HG03196 (cell line): ENCODE measurements around the gene AGXT.

Source experiments
- ATAC-seq: cut with Tn5 transposase; IDR thresholded peaks from one replicate; pipeline ENCODE4 v1.9.1; 2021; ENCODE audit not compliant: unreplicated experiment

AGXT gene

DNA sequence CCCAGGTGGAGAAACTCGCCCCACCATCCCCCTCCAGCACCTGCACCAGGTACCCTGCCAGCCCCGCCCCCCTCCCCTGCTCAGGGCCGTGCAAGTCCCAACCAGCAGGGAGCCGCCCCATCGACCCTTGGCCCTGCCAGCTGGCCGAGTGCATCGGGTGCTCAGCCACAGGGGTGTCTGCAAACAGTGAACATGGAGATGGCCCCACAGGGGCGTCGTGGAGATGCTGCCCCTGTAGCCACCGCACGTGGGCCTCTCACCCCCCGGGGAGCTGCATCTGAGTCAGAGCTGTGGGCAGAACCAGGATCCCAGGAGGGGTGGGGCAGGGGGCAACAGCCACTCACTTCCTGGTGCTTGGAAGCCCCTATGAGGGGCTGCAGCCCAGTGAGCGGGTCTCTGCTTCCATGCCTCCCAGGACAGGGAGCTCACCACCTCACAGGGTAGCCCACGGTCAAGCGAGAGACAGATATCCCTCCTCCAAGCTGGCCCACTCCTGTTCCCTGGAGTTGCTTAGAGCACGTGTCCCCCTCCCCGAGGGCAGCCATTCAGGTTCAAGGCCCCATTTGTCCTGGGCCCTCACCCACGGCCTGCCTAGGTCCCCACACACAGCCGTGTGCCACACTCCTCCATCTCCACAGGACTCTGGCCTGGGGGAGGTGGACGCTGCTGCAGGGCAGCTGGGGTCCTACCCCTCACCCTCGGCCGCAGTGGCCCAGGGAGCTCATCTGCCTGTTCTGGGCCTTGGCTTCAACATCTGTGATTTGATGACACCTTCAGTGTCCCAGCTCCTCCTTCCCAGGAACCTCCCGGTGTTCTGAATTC, 28.5 kb downstream of the AGXT start:
- ATAC-seq, result no peak

DNA sequence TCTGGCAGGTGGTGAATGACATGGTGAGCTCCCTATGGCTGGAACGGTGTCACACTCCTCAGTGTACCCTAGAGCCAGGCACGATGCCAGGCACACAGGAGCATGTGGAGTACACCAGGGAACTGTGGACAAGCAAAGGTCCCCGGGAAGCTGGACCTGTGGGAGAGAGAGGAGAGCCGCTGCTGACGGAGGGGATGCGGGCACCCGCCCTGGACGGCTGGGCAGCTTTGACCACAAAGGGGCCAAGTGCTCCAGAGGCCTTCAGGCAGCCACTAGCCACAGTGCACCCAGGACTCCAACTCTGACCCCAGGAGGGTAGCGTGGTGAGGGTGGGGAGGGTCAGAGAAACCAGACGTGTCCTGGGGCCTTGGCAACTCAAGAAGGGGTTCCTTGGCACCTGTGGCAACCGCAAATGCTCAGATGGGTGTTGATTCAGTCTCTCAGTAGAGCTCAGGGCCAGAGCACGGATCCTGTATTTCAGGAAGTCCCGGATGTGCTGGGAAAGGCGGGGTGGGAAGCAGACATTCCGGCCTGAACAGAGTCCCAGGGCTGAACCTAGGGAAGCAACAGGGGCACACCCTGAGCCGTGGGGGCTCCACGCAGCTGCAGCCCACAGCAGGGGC, 29.6 kb downstream of the AGXT start:
- ATAC-seq, result no peak

- no peak for ATAC-seq
Measured at GRCh38 chr2:240898731-240899467, 30.3 kb downstream of the AGXT start.

GRCh38 chr2:240899468-240899865, 30.8 kb downstream of the AGXT start:
- no peak for ATAC-seq

DNA sequence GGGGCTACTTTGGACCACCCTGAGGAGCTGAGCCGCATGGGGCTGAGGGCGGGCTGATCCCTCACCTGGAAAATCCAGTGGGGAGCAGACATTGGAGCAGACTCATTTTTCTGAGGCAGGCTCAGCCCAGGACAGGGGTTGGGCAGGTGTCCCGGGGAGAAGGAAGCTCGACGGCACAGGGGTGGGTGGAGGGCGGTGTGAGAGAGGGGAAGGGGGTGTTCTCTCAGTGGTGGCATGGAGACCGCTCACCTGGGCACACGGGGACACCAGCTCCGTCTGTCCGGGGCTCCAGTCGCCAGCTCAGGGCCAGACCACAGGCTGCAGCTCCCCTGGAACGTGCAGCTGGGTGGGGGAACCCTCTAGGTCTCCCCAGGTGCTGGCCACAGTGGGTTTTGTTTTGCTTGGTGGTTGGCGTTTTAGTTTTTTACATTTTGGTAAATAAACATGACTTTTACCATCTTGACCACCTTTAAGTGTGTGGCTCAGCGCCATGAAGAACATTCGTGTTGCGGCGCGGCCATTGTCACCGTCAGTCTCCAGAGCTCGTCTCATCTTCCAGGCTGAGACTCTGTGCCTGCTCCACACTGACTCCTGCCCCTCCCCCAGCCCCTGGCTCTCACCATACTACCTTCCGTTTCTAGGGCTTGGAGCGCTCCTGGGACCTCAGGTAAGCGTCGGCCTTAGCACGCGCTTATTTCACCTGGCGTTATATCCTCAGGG, 31.7 kb downstream of the AGXT start:
- no peak for ATAC-seq

GRCh38 chr2:240901986-240902614, 33.5 kb downstream of the AGXT start:
- ATAC-seq, result no peak

GRCh38 chr2:240902615-240903041, 34.0 kb downstream of the AGXT start:
- ATAC-seq, result no peak

DNA sequence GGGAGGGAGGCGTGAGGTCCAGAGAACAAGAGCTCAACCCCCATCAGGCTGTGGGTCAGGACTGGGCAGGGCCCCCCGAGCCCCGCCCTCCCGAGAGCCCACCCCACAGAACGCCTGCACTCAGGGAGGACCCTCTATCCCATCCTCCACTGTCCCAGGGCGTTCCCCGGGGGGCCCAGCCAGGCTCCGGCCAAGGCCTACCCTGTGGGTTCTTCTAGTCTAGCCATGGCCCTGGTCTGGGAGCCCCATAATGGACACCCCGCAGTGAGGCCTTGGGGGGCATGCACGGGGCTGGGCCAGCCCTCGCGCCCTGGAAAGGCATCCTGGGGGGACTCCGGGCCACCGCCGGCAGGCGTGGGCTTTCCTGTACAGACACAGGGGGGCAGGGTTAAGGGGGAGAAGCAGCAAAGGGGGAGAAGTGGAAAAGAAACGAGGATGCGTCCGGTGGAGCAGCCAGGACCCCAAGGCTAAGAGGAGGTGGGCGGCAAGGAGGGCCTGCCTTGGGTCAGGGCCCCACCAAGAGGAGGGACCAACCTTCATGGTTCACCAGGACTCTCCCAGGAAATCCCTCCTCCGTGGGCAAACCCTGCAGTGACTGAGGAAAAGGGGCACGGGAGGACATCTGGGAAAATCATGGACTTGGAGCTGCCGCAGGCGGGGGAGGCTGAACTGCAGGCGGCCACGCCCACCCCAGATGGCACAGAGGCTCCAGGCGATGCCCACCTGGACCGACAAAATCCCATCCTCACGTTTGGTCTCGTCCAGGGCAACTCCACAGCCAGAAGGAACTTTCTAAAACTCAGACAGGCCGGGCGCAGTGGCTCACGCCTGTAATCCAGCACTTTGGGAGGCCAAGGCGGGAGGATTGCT, 34.8 kb downstream of the AGXT start:
- ATAC-seq, result no peak

DNA sequence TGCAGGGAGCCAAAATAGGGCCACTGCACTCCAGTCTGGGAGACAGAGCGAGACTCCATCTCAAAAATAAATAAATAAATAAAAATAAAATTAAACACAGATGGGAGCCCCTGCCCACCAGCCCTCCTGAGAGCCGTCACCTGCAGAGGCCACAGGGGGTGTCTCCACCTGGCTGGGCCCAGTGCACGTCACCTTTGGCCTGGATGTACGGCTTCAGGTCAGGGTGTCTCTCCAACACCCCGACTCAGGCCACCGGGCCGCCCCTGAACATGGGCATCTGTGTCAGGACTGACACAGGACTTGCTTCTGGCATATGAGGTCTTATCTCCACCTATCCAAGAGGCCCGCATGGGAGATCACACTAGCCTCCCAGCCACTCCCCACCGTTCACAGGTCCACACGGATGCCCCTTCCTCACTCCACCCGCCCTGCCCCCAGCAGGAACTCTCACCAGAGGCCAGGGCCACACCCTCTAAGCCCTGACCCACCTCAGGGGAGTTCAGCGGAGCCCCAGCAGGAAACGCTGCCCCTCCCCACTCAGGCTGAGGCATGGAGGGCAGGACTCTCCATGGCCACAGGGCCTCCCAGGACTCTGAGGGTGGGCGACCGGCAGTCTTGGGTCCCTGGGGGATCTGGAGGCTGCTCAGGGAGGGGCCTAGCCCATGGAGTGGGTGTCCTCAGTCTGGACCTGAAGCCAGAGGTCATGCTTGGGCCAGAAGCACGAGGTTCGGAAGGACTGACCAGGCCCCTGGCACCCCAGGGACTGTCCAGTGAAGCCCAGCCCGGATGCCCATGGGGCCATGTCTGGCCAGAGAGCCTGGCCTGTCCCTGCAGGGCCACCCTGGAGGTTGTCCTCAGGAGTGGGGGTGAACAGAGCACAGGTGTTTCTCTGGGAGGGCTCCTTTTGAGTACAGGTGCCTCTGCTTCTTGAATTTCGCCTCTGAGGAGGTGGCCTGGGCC, 35.9 kb downstream of the AGXT start:
- no peak for ATAC-seq

DNA sequence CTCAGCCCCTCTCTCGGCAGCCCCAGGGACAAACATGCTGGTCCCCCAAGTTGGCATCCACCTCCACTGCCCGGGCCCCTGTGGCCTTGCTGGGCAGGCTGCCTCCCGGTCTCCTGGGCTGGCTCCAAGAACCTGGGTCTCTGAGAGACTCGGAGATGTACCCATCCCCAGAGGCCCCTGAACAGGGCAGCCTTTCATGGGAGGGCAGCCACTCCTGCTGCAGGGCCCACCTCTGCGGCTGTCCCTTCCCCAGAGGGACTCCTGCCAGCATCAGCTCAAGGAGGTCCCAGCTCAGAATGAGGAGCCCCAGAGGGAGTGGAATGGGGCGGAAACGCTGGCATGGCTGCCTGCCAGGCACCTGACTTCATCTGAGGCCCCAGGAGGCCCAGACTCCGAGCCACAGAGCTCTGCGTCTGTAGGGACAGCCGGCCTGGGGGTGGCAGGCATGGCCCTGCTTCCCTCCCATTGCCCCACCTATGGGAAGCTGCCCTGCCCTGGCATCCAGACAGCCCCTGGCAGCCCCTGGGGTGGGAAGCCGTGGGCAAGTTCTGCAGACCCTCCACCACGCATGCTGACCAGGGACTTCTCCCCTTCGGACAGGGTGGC, 36.7 kb downstream of the AGXT start:
- ATAC-seq, result no peak

GRCh38 chr2:240906141-240906910, 37.7 kb downstream of the AGXT start, which contains the start of gene CROCC2:
CROCC2 (plus strand) TSS chr2:240906336; CDS start chr2:240906514, 178 bp downstream.
- ATAC-seq, result no peak

GRCh38 chr2:240906911-240907590, 38.4 kb downstream of the AGXT start:
- ATAC-seq, result no peak

DNA sequence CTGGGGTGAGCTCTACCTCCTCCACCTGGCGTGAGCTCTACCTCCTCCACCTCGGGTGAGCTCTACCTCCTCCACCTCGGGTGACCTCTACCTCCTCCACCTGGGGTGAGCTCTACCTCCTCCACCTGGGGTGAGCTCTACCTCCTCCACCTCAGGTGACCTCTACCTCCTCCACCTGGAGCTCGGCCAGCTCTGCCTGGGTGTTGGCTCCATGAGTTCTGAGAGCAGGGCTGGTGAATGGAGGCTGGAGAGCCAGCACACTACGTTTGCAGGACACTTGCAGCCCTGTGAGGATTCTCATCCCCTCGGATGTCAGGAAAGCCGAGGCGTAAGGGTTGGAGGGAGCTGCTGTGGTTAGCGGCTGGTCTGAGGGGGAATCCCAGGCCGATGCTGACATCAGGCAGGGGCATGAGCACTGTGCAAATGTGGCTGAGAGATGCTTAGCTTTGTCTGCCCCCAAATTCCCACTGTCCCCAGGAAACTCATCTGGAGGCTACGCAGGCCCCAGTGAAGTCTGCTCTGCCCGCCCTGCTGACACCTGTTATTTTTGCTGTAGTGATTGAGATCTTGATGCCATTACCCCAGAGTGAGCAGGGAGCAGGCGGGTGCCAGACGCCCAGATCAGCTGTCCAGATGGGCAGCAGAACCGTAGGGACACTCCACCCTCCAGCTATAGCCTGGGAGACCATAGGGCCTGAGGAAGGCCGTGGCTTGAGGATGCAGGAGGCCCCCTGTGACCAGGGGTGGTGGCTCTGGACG, 40.8 kb downstream of the AGXT start:
- ATAC-seq, result no peak

DNA sequence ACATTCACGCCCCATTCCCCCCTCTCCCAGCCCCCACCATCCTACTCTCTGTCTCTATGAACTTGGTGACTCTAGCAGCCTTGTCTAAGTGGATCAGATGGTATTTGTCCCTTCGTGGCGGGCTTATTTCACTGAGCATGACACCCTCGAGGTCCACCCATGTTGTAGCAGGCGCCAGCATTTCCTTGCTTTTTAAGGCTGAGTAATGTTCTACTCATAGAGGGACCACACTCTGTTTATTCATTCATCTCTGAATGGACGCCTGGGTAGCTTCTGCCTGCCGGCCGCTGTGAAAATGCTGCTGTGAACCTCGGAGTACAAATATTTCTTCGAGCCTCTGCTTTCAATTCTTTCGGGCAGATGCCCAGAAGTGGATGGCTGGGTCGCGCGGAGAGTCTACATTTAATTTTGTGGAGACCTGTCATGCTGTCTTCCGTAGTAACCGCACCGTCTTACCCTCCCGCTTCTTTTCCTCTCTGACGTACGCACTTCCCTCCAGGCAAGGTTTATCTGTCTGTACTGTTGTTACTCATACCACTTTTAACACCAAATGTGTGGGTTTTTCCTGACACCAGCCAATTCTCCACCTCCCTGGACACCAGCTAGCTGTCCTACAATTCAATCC, 43.1 kb downstream of the AGXT start:
- no peak for ATAC-seq

- no peak for ATAC-seq
Measured at GRCh38 chr2:240912878-240913809, 44.5 kb downstream of the AGXT start.
